MM.1S (cell line): ENCODE measurements around the gene TREML4.

Source experiments
- EZH2phosphoT487 ChIP-seq: fragments of 300-600 bp; sonication (generic); IDR thresholded peaks from 2 replicates; pipeline ENCODE4 v1.6.1; 2018; ENCODE audit warnings: antibody characterized with exemption, low read length
- TF ChIP-seq, protein P1 (sequence below): fragments of 300-600 bp; sonication (generic); IDR thresholded peaks from 2 replicates; pipeline ENCODE4 v1.5.1; 2016; ENCODE audit warnings: antibody characterized with exemption, low read length, mixed read lengths

DNA sequence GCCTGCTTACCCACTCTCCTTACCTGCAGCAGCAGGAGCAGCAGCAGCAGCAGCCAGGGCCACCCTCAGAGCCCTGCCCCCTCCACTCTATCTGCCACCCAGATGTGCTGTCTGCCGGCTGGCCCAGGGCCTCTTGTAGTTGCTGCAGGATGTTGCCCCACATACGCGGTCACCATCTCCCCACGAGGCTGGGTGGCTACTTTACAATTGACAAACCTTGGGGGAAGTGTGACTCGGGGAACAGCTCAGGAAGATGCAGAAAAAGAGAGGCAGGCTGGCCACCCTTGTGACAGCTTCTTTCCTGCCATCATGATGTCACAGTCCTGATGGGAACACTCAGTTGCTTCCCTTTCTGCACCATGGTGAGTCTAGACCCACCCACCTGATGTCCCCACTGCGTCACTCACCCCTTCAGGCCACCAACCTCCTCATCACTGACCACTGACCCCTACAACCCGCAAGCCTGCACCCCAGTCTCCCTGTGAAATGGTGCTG lies 43.8 kb downstream of the TREML4 start:
- TF ChIP-seq, protein P1, sequence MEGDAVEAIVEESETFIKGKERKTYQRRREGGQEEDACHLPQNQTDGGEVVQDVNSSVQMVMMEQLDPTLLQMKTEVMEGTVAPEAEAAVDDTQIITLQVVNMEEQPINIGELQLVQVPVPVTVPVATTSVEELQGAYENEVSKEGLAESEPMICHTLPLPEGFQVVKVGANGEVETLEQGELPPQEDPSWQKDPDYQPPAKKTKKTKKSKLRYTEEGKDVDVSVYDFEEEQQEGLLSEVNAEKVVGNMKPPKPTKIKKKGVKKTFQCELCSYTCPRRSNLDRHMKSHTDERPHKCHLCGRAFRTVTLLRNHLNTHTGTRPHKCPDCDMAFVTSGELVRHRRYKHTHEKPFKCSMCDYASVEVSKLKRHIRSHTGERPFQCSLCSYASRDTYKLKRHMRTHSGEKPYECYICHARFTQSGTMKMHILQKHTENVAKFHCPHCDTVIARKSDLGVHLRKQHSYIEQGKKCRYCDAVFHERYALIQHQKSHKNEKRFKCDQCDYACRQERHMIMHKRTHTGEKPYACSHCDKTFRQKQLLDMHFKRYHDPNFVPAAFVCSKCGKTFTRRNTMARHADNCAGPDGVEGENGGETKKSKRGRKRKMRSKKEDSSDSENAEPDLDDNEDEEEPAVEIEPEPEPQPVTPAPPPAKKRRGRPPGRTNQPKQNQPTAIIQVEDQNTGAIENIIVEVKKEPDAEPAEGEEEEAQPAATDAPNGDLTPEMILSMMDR, result no peak
- TF ChIP-seq EZH2phosphoT487, result no peak
